ENCODE measurements around the gene REPS2. TPM values are rescaled to one million over a fixed set of nuclear protein-coding genes. Genes with fewer than 3 reads are reported as not detected.
A peak's percentile ranks its signal among the peaks of the same experiment; 100 is the strongest.

REPS2 gene
- total and polyA plus RNA-seq, 7 donors: 0.16 to 2.3 (median 0.84) TPM

DNA sequence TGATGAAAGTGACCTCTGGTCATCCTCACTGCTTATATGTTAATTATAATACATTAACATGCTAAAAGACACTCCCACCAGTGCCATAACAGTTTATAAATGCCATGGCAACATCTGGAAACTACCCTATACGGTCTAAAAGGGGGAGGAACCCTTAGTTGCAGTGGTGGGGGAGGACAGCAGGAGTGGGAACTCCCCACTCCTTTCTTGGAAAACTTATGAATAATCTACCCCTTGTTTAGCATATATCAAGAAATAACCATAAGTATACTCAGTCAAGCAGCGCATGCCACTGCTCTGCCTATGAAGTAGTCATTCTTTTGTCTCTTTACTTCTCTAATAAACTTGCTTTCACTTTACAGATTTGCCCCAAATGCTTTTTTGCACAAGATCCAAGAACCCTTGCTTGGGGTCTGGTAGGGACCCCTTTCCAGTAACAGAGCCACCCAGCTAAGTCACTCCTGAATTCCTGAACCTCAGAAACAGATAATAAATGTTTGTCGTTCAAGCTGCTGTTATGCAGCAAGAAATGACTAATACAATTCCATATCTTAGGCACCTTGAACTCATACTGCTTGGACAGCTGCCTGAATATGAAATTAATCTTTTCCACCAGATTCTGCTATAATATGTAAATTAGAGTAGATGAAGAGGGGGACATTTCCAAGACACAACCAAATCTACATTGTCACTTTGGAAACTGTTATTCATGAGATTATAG is 14.4 kb upstream of the REPS2 start:
- DNase-seq: no peak
- no peaks in the 10 kb centered on the region for H3K9me3 ChIP-seq
- no peak for ATAC-seq
- no peaks in the 10 kb centered on the region for H3K4me1 ChIP-seq
- TF ChIP-seq, protein P1, sequence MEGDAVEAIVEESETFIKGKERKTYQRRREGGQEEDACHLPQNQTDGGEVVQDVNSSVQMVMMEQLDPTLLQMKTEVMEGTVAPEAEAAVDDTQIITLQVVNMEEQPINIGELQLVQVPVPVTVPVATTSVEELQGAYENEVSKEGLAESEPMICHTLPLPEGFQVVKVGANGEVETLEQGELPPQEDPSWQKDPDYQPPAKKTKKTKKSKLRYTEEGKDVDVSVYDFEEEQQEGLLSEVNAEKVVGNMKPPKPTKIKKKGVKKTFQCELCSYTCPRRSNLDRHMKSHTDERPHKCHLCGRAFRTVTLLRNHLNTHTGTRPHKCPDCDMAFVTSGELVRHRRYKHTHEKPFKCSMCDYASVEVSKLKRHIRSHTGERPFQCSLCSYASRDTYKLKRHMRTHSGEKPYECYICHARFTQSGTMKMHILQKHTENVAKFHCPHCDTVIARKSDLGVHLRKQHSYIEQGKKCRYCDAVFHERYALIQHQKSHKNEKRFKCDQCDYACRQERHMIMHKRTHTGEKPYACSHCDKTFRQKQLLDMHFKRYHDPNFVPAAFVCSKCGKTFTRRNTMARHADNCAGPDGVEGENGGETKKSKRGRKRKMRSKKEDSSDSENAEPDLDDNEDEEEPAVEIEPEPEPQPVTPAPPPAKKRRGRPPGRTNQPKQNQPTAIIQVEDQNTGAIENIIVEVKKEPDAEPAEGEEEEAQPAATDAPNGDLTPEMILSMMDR (IDR thresholded peaks at IDR 0.05): no peak
- no peak overlapping the region for H3K27ac ChIP-seq
- no peak overlapping the region for H3K4me3 ChIP-seq
- intact Hi-C loops (cut with DNase I): no loop called here
- H3K36me3 ChIP-seq (ENCODE audit: insufficient read depth in 1 of 2, low read depth in 1 of 2): no peaks in the 10 kb centered on the region
- WGBS, 3 donors: 55 to 75% (median 68%) methylated on average over 3 of the region's 3 CpGs
- peaks cover 0 to 37% (median 0%) of the 10 kb centered on the region in 3 donors for H3K27me3 ChIP-seq (ENCODE audit: insufficient read depth in 3 of 3, low read length in 2 of 3)

DNA sequence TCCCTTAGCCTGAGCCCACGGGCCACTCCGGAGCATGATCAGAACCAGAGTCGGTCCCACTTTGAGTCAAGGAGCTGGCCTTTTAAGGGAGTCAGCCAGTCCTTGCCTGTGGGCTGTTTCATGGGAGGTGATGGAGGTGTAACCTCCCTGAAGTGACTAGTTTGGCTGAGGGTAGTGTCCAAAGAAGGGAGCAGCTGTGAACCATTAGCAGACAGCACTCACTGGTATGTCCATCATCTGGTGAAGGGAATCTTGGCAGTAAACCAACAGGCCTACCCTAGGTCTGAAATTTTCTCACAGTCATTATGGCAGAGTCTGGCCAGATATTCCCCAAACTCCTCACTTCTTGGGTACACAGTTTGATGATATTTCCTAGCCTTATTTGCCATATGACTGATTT is 12.3 kb upstream of the REPS2 start:
- Histone ChIP-seq H3K4me3 (no peak overlapping the region), H3K27me3 (ENCODE audit: insufficient read depth in 3 of 3, low read length in 2 of 3) (peaks cover 0 to 36% (median 0%) of the 10 kb centered on the region in 3 donors), H3K9me3 (peaks cover 1% of the 10 kb centered on the region), H3K36me3 (ENCODE audit: insufficient read depth in 1 of 2, low read depth in 1 of 2) (no peaks in the 10 kb centered on the region), H3K4me1 (no peaks in the 10 kb centered on the region), H3K27ac (no peak overlapping the region)
- DNase-seq (no peak), ATAC-seq (no peak)
- intact Hi-C loops (cut with DNase I): no loop called here
- WGBS, 3 donors: 66 to 80% (median 67%) methylated on average over 1 to 3 of the region's 3 CpGs
- TF ChIP-seq, protein P1 (IDR thresholded peaks at IDR 0.05): no peak

DNA sequence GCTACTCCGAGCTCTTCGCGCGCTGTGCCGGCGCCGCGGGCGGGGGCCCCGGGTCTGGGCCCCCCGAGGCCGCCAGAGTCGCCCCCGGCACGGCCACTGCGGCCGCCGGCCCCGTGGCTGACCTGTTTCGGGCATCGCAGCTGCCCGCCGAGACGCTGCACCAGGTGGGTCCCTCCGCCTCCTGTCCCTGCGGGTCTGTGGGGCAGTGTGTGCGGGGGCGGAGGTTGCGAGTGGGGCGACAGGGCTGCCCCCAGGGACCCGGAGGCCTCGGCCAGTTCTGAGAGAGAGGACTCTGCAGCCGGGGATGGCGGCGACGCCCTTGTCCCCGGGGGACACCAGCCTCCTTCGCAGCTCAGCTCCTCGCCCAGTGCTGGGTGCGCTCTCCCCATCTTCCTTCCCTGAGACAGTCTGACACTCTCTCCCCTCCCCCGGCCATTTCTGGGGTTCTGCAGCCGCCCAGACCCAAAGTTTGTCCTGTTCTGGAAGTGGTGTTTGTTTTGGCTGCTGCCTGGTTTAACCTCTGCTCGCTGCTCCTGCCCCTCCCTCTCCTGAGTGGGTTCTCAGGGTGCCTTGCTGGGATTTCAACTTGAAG is 609 bp downstream of the REPS2 start:
- TF ChIP-seq, protein P1 (IDR thresholded peaks at IDR 0.05): no peak
- Histone ChIP-seq H3K27me3 (ENCODE audit: insufficient read depth in 3 of 3, low read length in 2 of 3) (peaks cover 0 to 21% (median 0%) of the 10 kb centered on the region in 3 donors), H3K9me3 (peaks cover 5% of the 10 kb centered on the region), H3K27ac (no peak overlapping the region), H3K36me3 (ENCODE audit: insufficient read depth in 1 of 2, low read depth in 1 of 2) (no peaks in the 10 kb centered on the region), H3K4me3 (peak overlapping the region; percentile 66), H3K4me1 (no peaks in the 10 kb centered on the region)
- DNase-seq (peak; percentile 14 to 52), ATAC-seq (peak in 1 of 4 donors; percentile 12)
- WGBS, 3 donors: 0 to 24% (median 1%) methylated on average over 5 to 43 of the region's 43 CpGs
- intact Hi-C loops (cut with DNase I): no loop called here

DNA sequence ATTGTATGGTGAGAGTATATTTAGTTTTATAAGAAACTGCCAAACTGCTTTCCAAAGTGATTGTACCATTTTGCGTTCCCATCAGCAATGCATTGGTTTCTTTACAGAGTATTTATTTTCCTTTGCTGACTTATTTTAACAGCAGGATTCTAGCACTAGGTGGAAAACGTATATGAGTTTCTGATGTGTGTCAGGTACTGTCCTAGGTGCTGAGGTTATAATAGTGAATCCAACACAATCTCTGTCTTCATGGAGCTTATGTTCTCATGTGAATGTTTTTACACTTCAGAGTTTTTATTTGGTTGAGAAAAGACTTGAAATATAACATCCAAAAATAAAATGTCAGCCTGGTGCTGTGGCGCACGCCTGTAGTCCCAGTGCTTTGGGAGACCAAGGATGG is 4.0 kb downstream of the REPS2 start:
- TF ChIP-seq, protein P1 (IDR thresholded peaks at IDR 0.05): no peak
- 78 to 95% (median 91%) methylated on average over 4 of the region's 4 CpGs for WGBS, 3 donors
- DNase-seq (no peak), ATAC-seq (no peak)
- H3K27me3 ChIP-seq (ENCODE audit: insufficient read depth in 3 of 3, low read length in 2 of 3): peaks cover 0 to 26% (median 0%) of the 10 kb centered on the region in 3 donors
- no peaks in the 10 kb centered on the region for H3K4me1 ChIP-seq
- H3K4me3 ChIP-seq: no peak overlapping the region
- H3K36me3 ChIP-seq (ENCODE audit: insufficient read depth in 1 of 2, low read depth in 1 of 2): no peaks in the 10 kb centered on the region
- intact Hi-C loops (cut with DNase I): no loop called here
- no peak overlapping the region for H3K27ac ChIP-seq
- no peaks in the 10 kb centered on the region for H3K9me3 ChIP-seq
